Caco-2 (cell line): Measurements from ENCODE around the gene MID2. TPM values are rescaled to one million over a fixed set of nuclear protein-coding genes. Genes with fewer than 3 reads are reported as not detected.

Experiments used
- BruUV-seq: library from RNA; stranded (reverse); fragments of 400-500 nt; replicated peaks from 2 replicates; lab custom pipeline; 2021; lab: Mats Ljungman, UMichigan
- CTCF ChIA-PET: fragments of 300-600 bp; sonication (Branson Sonifier 250); formaldehyde crosslinking; loops from one replicate; lab custom pipeline; 2022; ENCODE audit warnings: antibody characterized with exemption; lab: Charles Lee
- POLR2A ChIA-PET: fragments of 300-600 bp; sonication (Branson Sonifier 250); formaldehyde crosslinking; loops from one replicate; lab custom pipeline; 2022; ENCODE audit warnings: antibody characterized with exemption; lab: Charles Lee
- DNase-seq, 2 experiments: peaks; one replicate each; pipeline versions ENCODE4 v3.0.0 to v3.0.0-alpha.2; 2020 to 2022
- H3K27me3 ChIP-seq: replicated peaks from 2 replicates; pipeline ENCODE4 v1.6.0; 2011; ENCODE audit warnings: low read length; ENCODE audit not compliant: control insufficient read depth, insufficient read depth
- H3K36me3 ChIP-seq: 2 replicates; pipeline ENCODE4 v1.5.1; 2011; ENCODE audit warnings: low read length; ENCODE audit not compliant: control insufficient read depth, insufficient read depth
- H3K4me1 ChIP-seq: fragments of 250-450 bp; sonication (Bioruptor Pico); 2 replicates; pipeline ENCODE4 v1.5.1; 2020; ENCODE audit warnings: mild to moderate bottlenecking
- H3K4me3 ChIP-seq: 2 replicates; pipeline ENCODE4 v1.5.1; 2011; ENCODE audit warnings: low read depth, mild to moderate bottlenecking, control low read depth, low read length
- H3K9me3 ChIP-seq: fragments of 250-450 bp; sonication (Bioruptor Pico); 2 replicates; pipeline ENCODE4 v1.5.1; 2020; ENCODE audit warnings: mild to moderate bottlenecking, moderate library complexity
- H3K27ac Mint-ChIP-seq: one replicate; pipeline ENCODE4 v1.8.0; 2022; ENCODE audit warnings: mixed read lengths; ENCODE audit not compliant: unreplicated experiment
- H3K27me3 Mint-ChIP-seq: one replicate; pipeline ENCODE4 v1.8.0; 2022; ENCODE audit warnings: mixed read lengths; ENCODE audit not compliant: insufficient read depth, unreplicated experiment
- H3K36me3 Mint-ChIP-seq: one replicate; pipeline ENCODE4 v1.8.0; 2022; ENCODE audit warnings: mild to moderate bottlenecking, mixed read lengths; ENCODE audit not compliant: insufficient read depth, unreplicated experiment
- H3K4me1 Mint-ChIP-seq: one replicate; pipeline ENCODE4 v1.8.0; 2022; ENCODE audit warnings: low read depth, mixed read lengths; ENCODE audit not compliant: unreplicated experiment
- H3K4me3 Mint-ChIP-seq: one replicate; pipeline ENCODE4 v1.8.0; 2022; ENCODE audit warnings: mild to moderate bottlenecking, moderate library complexity, mixed read lengths; ENCODE audit not compliant: unreplicated experiment
- H3K9me3 Mint-ChIP-seq: one replicate; pipeline ENCODE4 v1.8.0; 2022; ENCODE audit warnings: mixed read lengths; ENCODE audit not compliant: unreplicated experiment
- intact Hi-C: fragments of 100-400 bp; cut with micrococcal nuclease; formaldehyde crosslinking; loops from one replicate; pipeline ENCODE4 v1.10.0; 2022; ENCODE audit not compliant: unreplicated experiment
- total RNA-seq: library from RNA; stranded (reverse); gene quantifications from 2 replicates; pipeline ENCODE4 v1.2.3, GENCODE V29; 2022
- TF ChIP-seq, protein P1 (sequence below), 2 experiments: fragments of 200-600 bp in 1 of 2; IDR thresholded peaks; 1 replicate in 1 of 2; 2 replicates in 1 of 2; pipeline versions ENCODE4 v1.5.1 to v1.8.0; 2011 to 2022; ENCODE audit warnings: antibody characterized with exemption in 1 of 2, control low read depth in 1 of 2, inconsistent platforms in 1 of 2, low read depth in 1 of 2, low read length in 1 of 2, mild to moderate bottlenecking in 1 of 2, moderate library complexity in 1 of 2; ENCODE audit not compliant: insufficient read depth in 1 of 2, severe bottlenecking in 1 of 2, unreplicated experiment in 1 of 2

Gene MID2
- total RNA-seq, 1 experiment from 2014 or later: 1.9 TPM

DNA sequence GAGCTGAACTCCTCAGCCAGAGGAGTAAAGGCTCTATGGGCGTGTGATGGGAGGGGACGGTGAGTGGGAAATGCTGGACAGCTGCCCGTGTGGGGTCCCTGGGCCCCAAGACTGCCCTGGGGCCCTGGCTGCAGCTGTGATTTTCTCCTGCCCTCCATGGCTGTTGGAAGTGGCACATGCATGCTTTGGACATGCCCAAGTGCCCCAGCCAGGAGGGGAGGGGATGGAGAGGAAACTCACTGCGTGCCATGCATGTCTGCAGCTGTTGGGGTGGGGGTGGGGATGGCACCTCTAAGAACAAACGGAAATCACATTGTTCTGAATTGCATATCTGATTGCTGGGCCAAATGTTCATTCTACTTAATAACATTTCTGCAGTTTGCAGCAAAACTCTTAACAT is 52.4 kb downstream of the MID2 start:
- TF ChIP-seq, protein P1, sequence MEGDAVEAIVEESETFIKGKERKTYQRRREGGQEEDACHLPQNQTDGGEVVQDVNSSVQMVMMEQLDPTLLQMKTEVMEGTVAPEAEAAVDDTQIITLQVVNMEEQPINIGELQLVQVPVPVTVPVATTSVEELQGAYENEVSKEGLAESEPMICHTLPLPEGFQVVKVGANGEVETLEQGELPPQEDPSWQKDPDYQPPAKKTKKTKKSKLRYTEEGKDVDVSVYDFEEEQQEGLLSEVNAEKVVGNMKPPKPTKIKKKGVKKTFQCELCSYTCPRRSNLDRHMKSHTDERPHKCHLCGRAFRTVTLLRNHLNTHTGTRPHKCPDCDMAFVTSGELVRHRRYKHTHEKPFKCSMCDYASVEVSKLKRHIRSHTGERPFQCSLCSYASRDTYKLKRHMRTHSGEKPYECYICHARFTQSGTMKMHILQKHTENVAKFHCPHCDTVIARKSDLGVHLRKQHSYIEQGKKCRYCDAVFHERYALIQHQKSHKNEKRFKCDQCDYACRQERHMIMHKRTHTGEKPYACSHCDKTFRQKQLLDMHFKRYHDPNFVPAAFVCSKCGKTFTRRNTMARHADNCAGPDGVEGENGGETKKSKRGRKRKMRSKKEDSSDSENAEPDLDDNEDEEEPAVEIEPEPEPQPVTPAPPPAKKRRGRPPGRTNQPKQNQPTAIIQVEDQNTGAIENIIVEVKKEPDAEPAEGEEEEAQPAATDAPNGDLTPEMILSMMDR (IDR thresholded peaks at IDR 0.05; ENCODE audit: insufficient read depth in 1 of 2, low read depth in 1 of 2, low read length in 1 of 2, severe bottlenecking in 1 of 2, unreplicated experiment in 1 of 2): no peak
- Mint-ChIP-seq H3K27ac (no peak overlapping the region), H3K36me3 (no peaks in the 10 kb centered on the region), H3K4me3 (no peak overlapping the region), H3K27me3 (no peaks in the 10 kb centered on the region), H3K4me1 (no peaks in the 10 kb centered on the region), H3K9me3 (no peaks in the 10 kb centered on the region)
- CTCF ChIA-PET: no interaction called here
- Histone ChIP-seq H3K4me1 (no peaks in the 10 kb centered on the region), H3K4me3 (no peak overlapping the region), H3K9me3 (no peaks in the 10 kb centered on the region), H3K27me3 (no peaks in the 10 kb centered on the region), H3K36me3 (no peaks in the 10 kb centered on the region)
- POLR2A ChIA-PET: no interaction called here
- intact Hi-C loops: no loop called here
- BruUV-seq: no TSS peak
- no peak for DNase-seq

DNA sequence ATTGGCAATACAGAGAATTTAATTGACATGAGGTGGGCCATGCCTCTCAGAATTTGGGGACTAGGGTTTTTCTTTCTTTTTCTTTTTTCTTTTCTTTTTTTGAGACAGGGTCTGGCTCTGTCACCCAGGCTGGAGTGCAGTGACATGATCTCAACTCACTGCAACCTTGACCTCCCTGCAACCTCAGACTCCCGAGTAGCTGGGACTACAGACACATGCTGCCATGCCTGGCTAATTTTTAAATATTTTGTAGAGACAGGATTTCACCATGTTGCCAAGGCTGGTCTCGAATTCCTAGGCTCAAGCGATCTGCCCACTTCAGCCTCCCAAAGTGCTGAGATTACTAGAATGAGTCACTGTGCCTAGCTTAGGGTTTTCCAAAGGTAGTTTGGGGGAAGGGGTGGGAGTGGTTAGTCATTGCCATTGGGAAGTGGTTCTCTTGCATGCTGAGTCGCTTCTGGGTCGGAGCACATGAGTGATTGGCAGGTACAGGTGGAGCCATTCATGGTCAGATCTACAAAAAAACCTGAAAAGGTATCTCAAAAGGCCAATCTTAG is 54.5 kb downstream of the MID2 start:
- ChIA-PET POLR2A (no interaction called here), CTCF (no interaction called here)
- Histone ChIP-seq H3K4me3 (no peak overlapping the region), H3K9me3 (no peaks in the 10 kb centered on the region), H3K27me3 (no peaks in the 10 kb centered on the region), H3K4me1 (no peaks in the 10 kb centered on the region), H3K36me3 (no peaks in the 10 kb centered on the region)
- no peak overlapping the region for H3K27ac Mint-ChIP-seq
- no peaks in the 10 kb centered on the region for H3K4me1 Mint-ChIP-seq
- intact Hi-C loops: no loop called here
- DNase-seq: no peak
- TF ChIP-seq, protein P1 (IDR thresholded peaks at IDR 0.05; ENCODE audit: insufficient read depth in 1 of 2, low read depth in 1 of 2, low read length in 1 of 2, severe bottlenecking in 1 of 2, unreplicated experiment in 1 of 2): no peak
- no peaks in the 10 kb centered on the region for H3K9me3 Mint-ChIP-seq
- no peaks in the 10 kb centered on the region for H3K36me3 Mint-ChIP-seq
- BruUV-seq: no TSS peak
- H3K4me3 Mint-ChIP-seq: no peak overlapping the region
- H3K27me3 Mint-ChIP-seq: no peaks in the 10 kb centered on the region

DNA sequence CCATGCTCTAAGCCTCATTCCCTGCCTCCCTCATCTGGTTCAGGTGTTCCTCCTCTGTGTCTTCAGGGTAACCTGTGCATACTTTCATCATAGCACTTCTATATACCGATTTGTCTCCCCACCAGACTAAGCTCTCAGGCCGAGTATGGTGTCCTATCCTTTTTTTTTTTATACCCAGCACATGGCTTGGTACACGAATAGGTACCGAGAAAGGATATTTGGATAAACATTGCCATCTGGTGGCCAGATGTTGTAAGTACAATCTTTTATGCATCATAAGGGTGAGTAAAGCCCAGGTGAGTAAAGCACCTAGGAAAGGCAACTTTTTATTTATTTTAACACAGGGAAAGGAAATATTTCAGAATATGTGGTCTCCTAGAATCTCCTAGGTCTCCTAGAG is 68.4 kb downstream of the MID2 start:
- POLR2A ChIA-PET: no interaction called here
- CTCF ChIA-PET: interaction anchor here (1.2 kb wide), 1 partner anchor 117 kb away, joined by 3 read pairs; the partner anchor contains the start of gene NCBP2L
- Mint-ChIP-seq H3K4me1 (no peaks in the 10 kb centered on the region), H3K9me3 (peaks cover 29% of the 10 kb centered on the region), H3K36me3 (no peaks in the 10 kb centered on the region), H3K4me3 (no peak overlapping the region), H3K27ac (no peak overlapping the region), H3K27me3 (no peaks in the 10 kb centered on the region)
- Histone ChIP-seq H3K4me3 (no peak overlapping the region), H3K4me1 (no peaks in the 10 kb centered on the region), H3K27me3 (no peaks in the 10 kb centered on the region), H3K36me3 (no peaks in the 10 kb centered on the region), H3K9me3 (peaks cover 3% of the 10 kb centered on the region)
- BruUV-seq: no TSS peak
- DNase-seq: peak in 1 of 2 experiments; percentile 42
- TF ChIP-seq, protein P1 (IDR thresholded peaks at IDR 0.05; ENCODE audit: insufficient read depth in 1 of 2, low read depth in 1 of 2, low read length in 1 of 2, severe bottlenecking in 1 of 2, unreplicated experiment in 1 of 2): peak; percentile 4 to 57
- intact Hi-C loops: loop anchor here (1.0 to 10.0 kb wide), 4 partner anchors 117 to 869 kb away; partner anchors contain the start of genes NCBP2L and TSC22D3
